CD4-positive, alpha-beta T cell treated with Interleukin-17A for 1 hour (primary cell): ENCODE data around the gene E2F2.

ENCODE experiments used
- DNase-seq: peaks from one replicate; pipeline ENCODE4 v3.0.0-alpha.2; 2020

E2F2 gene

GRCh38 chr1:23530747-23531561, at the start of gene E2F2:
E2F2 (minus strand) TSS chr1:23531233; CDS start chr1:23530793, 440 bp downstream.
- DNase-seq, result peak; percentile 89

GRCh38 chr1:23578997-23579363, 47.9 kb upstream of the E2F2 start:
- no peak for DNase-seq

GRCh38 chr1:23578311-23578996, 47.4 kb upstream of the E2F2 start:
- DNase-seq, result no peak

GRCh38 chr1:23577056-23578004, 46.3 kb upstream of the E2F2 start:
- DNase-seq, result no peak

- no peak for DNase-seq
Measured at GRCh38 chr1:23576338-23577055, 45.5 kb upstream of the E2F2 start.

GRCh38 chr1:23575226-23575810, 44.3 kb upstream of the E2F2 start:
- DNase-seq, result no peak

- DNase-seq, result no peak
Measured at GRCh38 chr1:23574265-23574754, 43.3 kb upstream of the E2F2 start.

GRCh38 chr1:23573574-23574182, 42.6 kb upstream of the E2F2 start:
- DNase-seq, result no peak

GRCh38 chr1:23571465-23571864, 40.4 kb upstream of the E2F2 start:
- DNase-seq, result no peak

GRCh38 chr1:23570001-23570691, 39.1 kb upstream of the E2F2 start:
- DNase-seq, result no peak

- DNase-seq, result no peak
Measured at GRCh38 chr1:23568608-23569383, 37.8 kb upstream of the E2F2 start.

GRCh38 chr1:23567996-23568607, 37.1 kb upstream of the E2F2 start:
- DNase-seq, result no peak

- no peak for DNase-seq
Measured at GRCh38 chr1:23567629-23567995, 36.6 kb upstream of the E2F2 start.

- DNase-seq, result no peak
Measured at GRCh38 chr1:23566304-23566703, 35.3 kb upstream of the E2F2 start.

GRCh38 chr1:23565776-23566175, 34.7 kb upstream of the E2F2 start:
- DNase-seq, result no peak

- DNase-seq, result no peak
Measured at GRCh38 chr1:23564529-23565122, 33.6 kb upstream of the E2F2 start.

- DNase-seq, result no peak
Measured at GRCh38 chr1:23563755-23564374, 32.8 kb upstream of the E2F2 start.

- DNase-seq, result no peak
Measured at GRCh38 chr1:23563003-23563402, 32.0 kb upstream of the E2F2 start.
